Measurements from ENCODE around the gene GPC6. TPM values are rescaled to one million over a fixed set of nuclear protein-coding genes. Genes with fewer than 3 reads are reported as not detected.

GPC6 gene
- total RNA-seq, 1 experiment from 2014 or later = 0.22 TPM

DNA sequence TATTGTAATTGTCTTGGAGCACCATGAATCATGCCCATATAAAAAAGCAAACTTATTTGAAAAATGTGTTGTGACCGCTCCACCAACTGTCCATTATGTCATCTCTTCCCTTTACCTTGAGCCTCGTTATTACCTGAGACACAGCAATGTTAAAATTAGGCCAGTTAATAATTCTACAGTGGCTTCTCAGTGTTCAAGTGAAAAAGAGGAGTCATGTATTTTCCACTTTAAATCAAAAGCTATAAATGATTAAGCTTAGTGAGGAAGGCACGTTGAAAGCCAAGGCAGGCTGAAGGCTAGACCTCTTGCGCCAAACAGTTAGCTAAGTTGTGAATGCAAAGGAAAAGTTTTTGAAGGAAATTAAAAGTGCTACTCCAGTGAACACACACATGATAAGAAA, 210.5 kb downstream of the GPC6 start:
- TF ChIP-seq SIN3A (IDR thresholded peaks at IDR 0.05; ENCODE audit: low read depth) (no peak), ZFX (IDR thresholded peaks at IDR 0.05) (no peak), SRF (IDR thresholded peaks at IDR 0.05; ENCODE audit: low read depth) (no peak), EZH2 (IDR thresholded peaks at IDR 0.05) (no peak), CEBPB (IDR thresholded peaks at IDR 0.05; ENCODE audit: low read depth) (no peak), ZNF274 (IDR thresholded peaks at IDR 0.05; ENCODE audit: low read depth, low read length) (no peak)
- Histone ChIP-seq H3K36me3 (ENCODE audit: control insufficient read depth in 1 of 2, insufficient read depth in 2 of 2, low read length in 2 of 2) (no peaks in the 10 kb centered on the region), H3K4me1 (ENCODE audit: control insufficient read depth in 1 of 2, insufficient read depth in 2 of 2, low read length in 2 of 2) (no peaks in the 10 kb centered on the region), H3K9me2 (ENCODE audit: insufficient read depth) (no peaks in the 10 kb centered on the region), H2AFZ (ENCODE audit: low read depth, low read length, poor library complexity, severe bottlenecking) (no peak overlapping the region), H3K27ac (ENCODE audit: low read depth, low read length) (no peak overlapping the region), H3K4me3 (replicated peaks in 1 of 2; ENCODE audit: low read depth in 1 of 2, low read length in 2 of 2) (no peak overlapping the region), H3K9ac (ENCODE audit: low read length) (no peak overlapping the region), H3K9me3 (ENCODE audit: control insufficient read depth in 1 of 2, insufficient read depth in 1 of 2, low read depth in 1 of 2, low read length in 2 of 2) (peaks cover 3 to 17% of the 10 kb centered on the region in 2 experiments; a peak in 2 of 4 replicates), H4K20me1 (ENCODE audit: insufficient read depth) (no peaks in the 10 kb centered on the region), H3K27me3 (ENCODE audit: insufficient read depth, low read length) (no peaks in the 10 kb centered on the region), H3K79me2 (ENCODE audit: insufficient read depth, low read length) (no peaks in the 10 kb centered on the region), H3K4me2 (ENCODE audit: low read length) (no peak overlapping the region)
- ATAC-seq (no peak), DNase-seq (ENCODE audit: low read depth, low spot score) (no peak)
- POLR2A ChIA-PET = no interaction called here
- CTCF ChIA-PET = no interaction called here
- BruUV-seq (replicated peaks) = no TSS peak
- intact Hi-C loops (cut with micrococcal nuclease) = no loop called here
- RAD21 ChIA-PET (ENCODE audit: low non-redundant PET in 1 of 2, low total read pairs in 2 of 2, uncharacterized antibody in 2 of 2, unreplicated experiment in 2 of 2) = no interaction called here

DNA sequence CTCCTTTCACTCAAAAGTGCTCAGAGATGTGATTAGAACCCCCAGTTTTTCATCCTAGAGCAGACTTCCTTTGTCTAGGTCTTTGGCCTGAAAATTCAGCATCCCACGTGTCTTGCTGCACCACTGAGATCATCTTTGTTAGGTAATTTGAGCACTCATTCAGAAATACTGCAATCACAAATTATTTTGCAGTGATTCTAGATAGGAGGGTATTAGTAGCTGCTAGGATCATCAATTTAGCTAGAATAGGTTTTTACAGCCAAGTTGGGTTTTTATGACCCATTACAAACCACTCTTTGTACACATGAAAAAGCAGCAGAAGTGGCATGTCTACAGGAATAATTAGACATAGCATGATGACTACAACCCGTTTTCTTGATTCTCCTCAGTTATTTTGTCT, 219.6 kb downstream of the GPC6 start:
- Histone ChIP-seq H3K27ac (ENCODE audit: low read depth, low read length) (no peak overlapping the region), H3K9me2 (ENCODE audit: insufficient read depth) (no peaks in the 10 kb centered on the region), H4K20me1 (ENCODE audit: insufficient read depth) (no peaks in the 10 kb centered on the region), H3K9me3 (ENCODE audit: control insufficient read depth in 1 of 2, insufficient read depth in 1 of 2, low read depth in 1 of 2, low read length in 2 of 2) (peaks cover 7 to 19% of the 10 kb centered on the region in 2 experiments; a peak in 3 of 4 replicates), H3K4me1 (ENCODE audit: control insufficient read depth in 1 of 2, insufficient read depth in 2 of 2, low read length in 2 of 2) (no peaks in the 10 kb centered on the region), H3K9ac (ENCODE audit: low read length) (no peak overlapping the region), H3K27me3 (ENCODE audit: insufficient read depth, low read length) (no peaks in the 10 kb centered on the region), H3K4me3 (replicated peaks in 1 of 2; ENCODE audit: low read depth in 1 of 2, low read length in 2 of 2) (no peak overlapping the region), H3K79me2 (ENCODE audit: insufficient read depth, low read length) (no peaks in the 10 kb centered on the region), H3K36me3 (ENCODE audit: control insufficient read depth in 1 of 2, insufficient read depth in 2 of 2, low read length in 2 of 2) (no peaks in the 10 kb centered on the region), H2AFZ (ENCODE audit: low read depth, low read length, poor library complexity, severe bottlenecking) (no peak overlapping the region), H3K4me2 (ENCODE audit: low read length) (no peak overlapping the region)
- ATAC-seq (no peak), DNase-seq (ENCODE audit: low read depth, low spot score) (no peak)
- ChIA-PET POLR2A (no interaction called here), CTCF (no interaction called here), RAD21 (ENCODE audit: low non-redundant PET in 1 of 2, low total read pairs in 2 of 2, uncharacterized antibody in 2 of 2, unreplicated experiment in 2 of 2) (no interaction called here)
- intact Hi-C loops (cut with micrococcal nuclease) = no loop called here
- no TSS peak for BruUV-seq (replicated peaks)
- no peak for TF ChIP-seq ELF1 (IDR thresholded peaks at IDR 0.05; ENCODE audit: borderline replicate concordance, low read depth)
- no peak for TF ChIP-seq POLR2AphosphoS5 (IDR thresholded peaks at IDR 0.05; ENCODE audit: low read depth, low read length)
- no peak for TF ChIP-seq ZNF274 (IDR thresholded peaks at IDR 0.05; ENCODE audit: low read depth, low read length)
- TF ChIP-seq, protein P1, sequence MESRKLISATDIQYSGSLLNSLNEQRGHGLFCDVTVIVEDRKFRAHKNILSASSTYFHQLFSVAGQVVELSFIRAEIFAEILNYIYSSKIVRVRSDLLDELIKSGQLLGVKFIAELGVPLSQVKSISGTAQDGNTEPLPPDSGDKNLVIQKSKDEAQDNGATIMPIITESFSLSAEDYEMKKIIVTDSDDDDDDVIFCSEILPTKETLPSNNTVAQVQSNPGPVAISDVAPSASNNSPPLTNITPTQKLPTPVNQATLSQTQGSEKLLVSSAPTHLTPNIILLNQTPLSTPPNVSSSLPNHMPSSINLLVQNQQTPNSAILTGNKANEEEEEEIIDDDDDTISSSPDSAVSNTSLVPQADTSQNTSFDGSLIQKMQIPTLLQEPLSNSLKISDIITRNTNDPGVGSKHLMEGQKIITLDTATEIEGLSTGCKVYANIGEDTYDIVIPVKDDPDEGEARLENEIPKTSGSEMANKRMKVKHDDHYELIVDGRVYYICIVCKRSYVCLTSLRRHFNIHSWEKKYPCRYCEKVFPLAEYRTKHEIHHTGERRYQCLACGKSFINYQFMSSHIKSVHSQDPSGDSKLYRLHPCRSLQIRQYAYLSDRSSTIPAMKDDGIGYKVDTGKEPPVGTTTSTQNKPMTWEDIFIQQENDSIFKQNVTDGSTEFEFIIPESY (IDR thresholded peaks at IDR 0.05; ENCODE audit: extremely low read depth, insufficient replicate concordance, low read length) = no peak
- TF ChIP-seq ZFX (IDR thresholded peaks at IDR 0.05) = no peak
- TF ChIP-seq CBX3 (IDR thresholded peaks at IDR 0.05; ENCODE audit: low read depth) = no peak
- TF ChIP-seq, protein P2, sequence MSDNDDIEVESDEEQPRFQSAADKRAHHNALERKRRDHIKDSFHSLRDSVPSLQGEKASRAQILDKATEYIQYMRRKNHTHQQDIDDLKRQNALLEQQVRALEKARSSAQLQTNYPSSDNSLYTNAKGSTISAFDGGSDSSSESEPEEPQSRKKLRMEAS (IDR thresholded peaks at IDR 0.05) = no peak
- TF ChIP-seq, protein P3, sequence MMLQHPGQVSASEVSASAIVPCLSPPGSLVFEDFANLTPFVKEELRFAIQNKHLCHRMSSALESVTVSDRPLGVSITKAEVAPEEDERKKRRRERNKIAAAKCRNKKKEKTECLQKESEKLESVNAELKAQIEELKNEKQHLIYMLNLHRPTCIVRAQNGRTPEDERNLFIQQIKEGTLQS (IDR thresholded peaks at IDR 0.05) = no peak
- no peak for TF ChIP-seq POLR2A (IDR thresholded peaks at IDR 0.05; ENCODE audit: borderline replicate concordance, extremely low read depth, insufficient read depth, insufficient read length)
- TF ChIP-seq, protein P4, sequence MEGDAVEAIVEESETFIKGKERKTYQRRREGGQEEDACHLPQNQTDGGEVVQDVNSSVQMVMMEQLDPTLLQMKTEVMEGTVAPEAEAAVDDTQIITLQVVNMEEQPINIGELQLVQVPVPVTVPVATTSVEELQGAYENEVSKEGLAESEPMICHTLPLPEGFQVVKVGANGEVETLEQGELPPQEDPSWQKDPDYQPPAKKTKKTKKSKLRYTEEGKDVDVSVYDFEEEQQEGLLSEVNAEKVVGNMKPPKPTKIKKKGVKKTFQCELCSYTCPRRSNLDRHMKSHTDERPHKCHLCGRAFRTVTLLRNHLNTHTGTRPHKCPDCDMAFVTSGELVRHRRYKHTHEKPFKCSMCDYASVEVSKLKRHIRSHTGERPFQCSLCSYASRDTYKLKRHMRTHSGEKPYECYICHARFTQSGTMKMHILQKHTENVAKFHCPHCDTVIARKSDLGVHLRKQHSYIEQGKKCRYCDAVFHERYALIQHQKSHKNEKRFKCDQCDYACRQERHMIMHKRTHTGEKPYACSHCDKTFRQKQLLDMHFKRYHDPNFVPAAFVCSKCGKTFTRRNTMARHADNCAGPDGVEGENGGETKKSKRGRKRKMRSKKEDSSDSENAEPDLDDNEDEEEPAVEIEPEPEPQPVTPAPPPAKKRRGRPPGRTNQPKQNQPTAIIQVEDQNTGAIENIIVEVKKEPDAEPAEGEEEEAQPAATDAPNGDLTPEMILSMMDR (IDR thresholded peaks at IDR 0.05 in 2 of 3, conservative IDR thresholded peaks at IDR 0.05 in 1 of 3; ENCODE audit: borderline replicate concordance in 1 of 3, insufficient read depth in 1 of 3, low read depth in 2 of 3, low read length in 2 of 3) = no peak
- no peak for TF ChIP-seq EZH2phosphoT487 (IDR thresholded peaks at IDR 0.05; ENCODE audit: borderline replicate concordance)
- TF ChIP-seq FOSL1 (IDR thresholded peaks at IDR 0.05; ENCODE audit: low read depth) = no peak
- TF ChIP-seq EGR1 (IDR thresholded peaks at IDR 0.05; ENCODE audit: low read depth) = no peak
- TF ChIP-seq YY1 (IDR thresholded peaks at IDR 0.05; ENCODE audit: extremely low read depth, insufficient replicate concordance, low read depth, low read length) = no peak
